Measurements from ENCODE around the gene WRAP73. TPM values are rescaled to one million over a fixed set of nuclear protein-coding genes. Genes with fewer than 3 reads are reported as not detected.

Gene WRAP73
- total RNA-seq, 2 donors from 2014 or later: 22.3 to 39.5 TPM

GRCh38 chr1:3653286-3653618 lies 3.3 kb upstream of the WRAP73 start:
- no peaks in the 10 kb centered on the region for H3K36me3 ChIP-seq
- H3K4me1 ChIP-seq (replicated peaks): peaks cover 8% of the 10 kb centered on the region
- DNase-seq (ENCODE audit: low spot score): no peak
- no peaks in the 10 kb centered on the region for H3K9me3 ChIP-seq
- WGBS: 51% methylated on average over 10 of the region's 10 CpGs
- no peak overlapping the region for H3K4me3 ChIP-seq
- intact Hi-C loops (cut with DNase I): no loop called here
- TF ChIP-seq POLR2A (IDR thresholded peaks at IDR 0.05) (no peak), CTCF (IDR thresholded peaks at IDR 0.05) (no peak), POLR2AphosphoS5 (IDR thresholded peaks at IDR 0.05) (no peak)
- peaks cover 13% of the 10 kb centered on the region for H3K27me3 ChIP-seq (replicated peaks; ENCODE audit: insufficient read depth)
- H3K27ac ChIP-seq: no peak overlapping the region

- no peak for TF ChIP-seq POLR2AphosphoS5 (IDR thresholded peaks at IDR 0.05)
- TF ChIP-seq POLR2A (IDR thresholded peaks at IDR 0.05): no peak
- TF ChIP-seq CTCF (IDR thresholded peaks at IDR 0.05): no peak
- WGBS: 10% methylated on average over 39 of the region's 68 CpGs
- intact Hi-C loops (cut with DNase I): no loop called here
- H3K27me3 ChIP-seq (replicated peaks; ENCODE audit: insufficient read depth): peaks cover 13% of the 10 kb centered on the region
- peak overlapping the region; percentile 24 to 47 for H3K4me3 ChIP-seq
- H3K27ac ChIP-seq: no peak overlapping the region
- no peaks in the 10 kb centered on the region for H3K9me3 ChIP-seq
- no peak for DNase-seq (ENCODE audit: low spot score)
- peaks cover 8% of the 10 kb centered on the region for H3K4me1 ChIP-seq (replicated peaks)
- H3K36me3 ChIP-seq: no peaks in the 10 kb centered on the region
Observed at GRCh38 chr1:3652548-3653285, 2.8 kb upstream of the WRAP73 start.

GRCh38 chr1:3651930-3652547 lies 2.1 kb upstream of the WRAP73 start, which contains the start of gene TP73:
TSS of gene TP73 (plus strand) at chr1:3652516. CDS start at chr1:3682366, 29,850 bp downstream.
- H3K27me3 ChIP-seq (replicated peaks; ENCODE audit: insufficient read depth): peaks cover 13% of the 10 kb centered on the region
- intact Hi-C loops (cut with DNase I): no loop called here
- H3K27ac ChIP-seq: no peak within 1 kb of the TSS
- no peaks in the 10 kb centered on the region for H3K9me3 ChIP-seq
- H3K4me1 ChIP-seq (replicated peaks): peaks cover 8% of the 10 kb centered on the region
- no peaks in the 10 kb centered on the region for H3K36me3 ChIP-seq
- under 1% methylated on average over 38 of the region's 80 CpGs for WGBS
- peak within 1 kb of the TSS; percentile 24 to 47 for H3K4me3 ChIP-seq
- TF ChIP-seq POLR2AphosphoS5 (IDR thresholded peaks at IDR 0.05) (no peak), POLR2A (IDR thresholded peaks at IDR 0.05) (no peak), CTCF (IDR thresholded peaks at IDR 0.05) (no peak)
- DNase-seq (ENCODE audit: low spot score): no peak

- Histone ChIP-seq H3K4me3 (peak overlapping the region; percentile 24 to 47), H3K36me3 (no peaks in the 10 kb centered on the region), H3K27me3 (replicated peaks; ENCODE audit: insufficient read depth) (peaks cover 13% of the 10 kb centered on the region), H3K9me3 (no peaks in the 10 kb centered on the region), H3K4me1 (replicated peaks) (peaks cover 8% of the 10 kb centered on the region), H3K27ac (no peak overlapping the region)
- TF ChIP-seq CTCF (IDR thresholded peaks at IDR 0.05): no peak
- TF ChIP-seq POLR2AphosphoS5 (IDR thresholded peaks at IDR 0.05): no peak
- TF ChIP-seq POLR2A (IDR thresholded peaks at IDR 0.05): no peak
- 8% methylated on average over 59 of the region's 83 CpGs for WGBS
- DNase-seq (ENCODE audit: low spot score): no peak
- intact Hi-C loops (cut with DNase I): no loop called here
Observed at GRCh38 chr1:3651026-3651929, 1.4 kb upstream of the WRAP73 start.
